ENCODE results near the gene METTL25B. TPM values are rescaled to one million over a fixed set of nuclear protein-coding genes. Genes with fewer than 3 reads are reported as not detected.

The METTL25B gene
- total and polyA plus RNA-seq, 4 donors, result 20.7 to 46.2 (median 28.9) TPM

GRCh38 chr1:156728599-156729462, 562 bp downstream of the METTL25B start, which contains the start of gene ISG20L2:
ISG20L2 (minus strand) TSS chr1:156728766; CDS start chr1:156727652, 1,114 bp downstream.
- Histone ChIP-seq H3K36me3 (ENCODE audit: control insufficient read depth in 1 of 2, insufficient read depth in 2 of 2, low read length in 1 of 2) (peaks cover 0 to 2% of the 10 kb centered on the region in 2 donors), H3K27me3 (ENCODE audit: control insufficient read depth in 1 of 2, insufficient read depth in 2 of 2, low read length in 1 of 2) (no peaks in the 10 kb centered on the region), H3K4me1 (ENCODE audit: control insufficient read depth in 1 of 2, insufficient read depth in 2 of 2, low read length in 2 of 2) (peaks cover 0 to 2% of the 10 kb centered on the region in 2 donors), H3K4me3 (ENCODE audit: low read length in 2 of 2) (peak within 1 kb of the TSS; percentile 83 to 89), H3K9me3 (ENCODE audit: control insufficient read depth, low read length) (no peaks in the 10 kb centered on the region), H3K27ac (ENCODE audit: low read depth in 1 of 2, low read length in 2 of 2) (peak within 1 kb of the TSS; percentile 16 to 94)
- DNase-seq (peak; percentile 98), ATAC-seq (ENCODE audit: low FRiP score) (peak; percentile 97)
- intact Hi-C loops (cut with DNase I), result loop anchor here in 1 of 2 donors (5.0 kb wide), 2 partner anchors 38 to 163 kb away; partner anchors contain the start of genes PEAR1 and PRCC
- 0 to 1% methylated on average over 55 to 57 of the region's 57 CpGs for WGBS, 2 donors

DNA sequence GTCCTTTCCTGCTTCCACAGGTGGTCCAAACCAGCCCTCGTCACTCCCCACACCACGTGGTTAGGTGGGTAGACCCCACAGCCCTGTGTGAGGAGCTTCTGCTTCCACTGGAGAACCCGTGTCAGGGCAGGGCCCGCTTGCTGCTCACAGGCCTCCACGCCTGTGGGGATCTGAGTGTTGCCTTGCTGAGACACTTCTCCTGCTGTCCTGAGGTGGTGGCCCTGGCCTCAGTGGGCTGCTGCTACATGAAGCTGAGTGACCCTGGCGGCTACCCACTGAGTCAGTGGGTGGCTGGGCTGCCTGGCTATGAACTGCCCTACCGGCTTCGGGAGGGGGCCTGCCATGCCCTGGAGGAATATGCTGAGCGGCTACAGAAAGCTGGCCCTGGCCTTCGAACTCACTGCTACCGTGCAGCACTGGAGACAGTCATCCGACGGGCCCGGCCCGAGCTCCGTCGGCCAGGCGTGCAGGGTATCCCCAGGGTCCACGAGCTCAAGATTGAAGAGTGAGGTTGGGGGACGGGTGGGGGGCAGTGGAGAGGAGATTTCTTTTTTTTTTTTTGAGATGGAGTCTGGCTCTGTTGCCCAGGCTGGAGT, 5.8 kb downstream of the METTL25B start:
- 93 to 94% methylated on average over 20 of the region's 20 CpGs for WGBS, 2 donors
- no peaks in the 10 kb centered on the region for H3K9me3 ChIP-seq (ENCODE audit: control insufficient read depth, low read length)
- no peak for DNase-seq
- no peak for ATAC-seq (ENCODE audit: low FRiP score)
- H3K4me1 ChIP-seq (ENCODE audit: control insufficient read depth in 1 of 2, insufficient read depth in 2 of 2, low read length in 2 of 2), result no peaks in the 10 kb centered on the region
- no peaks in the 10 kb centered on the region for H3K27me3 ChIP-seq (ENCODE audit: control insufficient read depth in 1 of 2, insufficient read depth in 2 of 2, low read length in 1 of 2)
- intact Hi-C loops (cut with DNase I), result no loop called here
- H3K4me3 ChIP-seq (ENCODE audit: low read length in 2 of 2), result no peak overlapping the region
- no peak overlapping the region for H3K27ac ChIP-seq (ENCODE audit: low read depth in 1 of 2, low read length in 2 of 2)
- no peaks in the 10 kb centered on the region for H3K36me3 ChIP-seq (ENCODE audit: control insufficient read depth in 1 of 2, insufficient read depth in 2 of 2, low read length in 1 of 2)

GRCh38 chr1:156738407-156738806, 10.1 kb downstream of the METTL25B start:
- DNase-seq (no peak), ATAC-seq (ENCODE audit: low FRiP score) (no peak)
- WGBS, 2 donors, result 87 to 92% methylated on average over 10 of the region's 10 CpGs
- Histone ChIP-seq H3K9me3 (ENCODE audit: control insufficient read depth, low read length) (no peaks in the 10 kb centered on the region), H3K36me3 (ENCODE audit: control insufficient read depth in 1 of 2, insufficient read depth in 2 of 2, low read length in 1 of 2) (peaks cover 0 to 4% of the 10 kb centered on the region in 2 donors), H3K27ac (ENCODE audit: low read depth in 1 of 2, low read length in 2 of 2) (no peak overlapping the region), H3K27me3 (ENCODE audit: control insufficient read depth in 1 of 2, insufficient read depth in 2 of 2, low read length in 1 of 2) (no peaks in the 10 kb centered on the region), H3K4me3 (ENCODE audit: low read length in 2 of 2) (no peak overlapping the region), H3K4me1 (ENCODE audit: control insufficient read depth in 1 of 2, insufficient read depth in 2 of 2, low read length in 2 of 2) (no peaks in the 10 kb centered on the region)
- intact Hi-C loops (cut with DNase I), result no loop called here

DNA sequence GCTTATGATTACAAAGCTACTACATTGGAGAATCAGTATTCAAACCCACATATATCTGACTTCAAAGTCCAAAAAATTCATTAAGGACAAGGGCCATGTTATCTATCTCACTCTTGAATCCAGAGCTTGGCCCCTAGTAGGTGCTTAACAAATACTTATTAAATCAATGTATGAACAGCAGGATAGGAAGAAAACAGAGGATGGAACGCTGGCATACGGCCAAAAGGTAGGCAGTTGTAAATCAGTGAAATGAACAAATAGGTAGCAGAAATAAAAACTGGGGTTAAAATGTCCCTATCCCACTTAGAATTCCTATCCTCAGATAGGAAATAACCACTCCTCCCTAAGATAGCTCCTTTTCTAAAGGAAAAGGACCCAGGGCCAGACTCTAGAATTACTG, 10.6 kb downstream of the METTL25B start:
- Histone ChIP-seq H3K27me3 (ENCODE audit: control insufficient read depth in 1 of 2, insufficient read depth in 2 of 2, low read length in 1 of 2) (no peaks in the 10 kb centered on the region), H3K4me3 (ENCODE audit: low read length in 2 of 2) (no peak overlapping the region), H3K36me3 (ENCODE audit: control insufficient read depth in 1 of 2, insufficient read depth in 2 of 2, low read length in 1 of 2) (peaks cover 2 to 7% of the 10 kb centered on the region in 2 donors), H3K4me1 (ENCODE audit: control insufficient read depth in 1 of 2, insufficient read depth in 2 of 2, low read length in 2 of 2) (no peaks in the 10 kb centered on the region), H3K9me3 (ENCODE audit: control insufficient read depth, low read length) (no peaks in the 10 kb centered on the region), H3K27ac (ENCODE audit: low read depth in 1 of 2, low read length in 2 of 2) (no peak overlapping the region)
- ATAC-seq (ENCODE audit: low FRiP score) (no peak), DNase-seq (no peak)
- intact Hi-C loops (cut with DNase I), result no loop called here
- 73 to 75% methylated on average over 2 of the region's 2 CpGs for WGBS, 2 donors

GRCh38 chr1:156740237-156740740, 12.0 kb downstream of the METTL25B start:
- Histone ChIP-seq H3K4me3 (ENCODE audit: low read length in 2 of 2) (peak overlapping the region; percentile 22 to 44), H3K36me3 (ENCODE audit: control insufficient read depth in 1 of 2, insufficient read depth in 2 of 2, low read length in 1 of 2) (peaks cover 2 to 9% of the 10 kb centered on the region in 2 donors), H3K27ac (ENCODE audit: low read depth in 1 of 2, low read length in 2 of 2) (peak overlapping the region in 1 of 2 donors; percentile 29), H3K9me3 (ENCODE audit: control insufficient read depth, low read length) (no peaks in the 10 kb centered on the region), H3K27me3 (ENCODE audit: control insufficient read depth in 1 of 2, insufficient read depth in 2 of 2, low read length in 1 of 2) (no peaks in the 10 kb centered on the region), H3K4me1 (ENCODE audit: control insufficient read depth in 1 of 2, insufficient read depth in 2 of 2, low read length in 2 of 2) (no peaks in the 10 kb centered on the region)
- 20 to 21% methylated on average over 7 of the region's 7 CpGs for WGBS, 2 donors
- intact Hi-C loops (cut with DNase I), result no loop called here
- no peak for DNase-seq
- peak; percentile 2 for ATAC-seq (ENCODE audit: low FRiP score)

GRCh38 chr1:156740741-156741480, 12.6 kb downstream of the METTL25B start, which contains the start of gene MRPL24:
MRPL24 (minus strand) TSS chr1:156741088; CDS start chr1:156738704, 2,384 bp downstream.
- 0% methylated on average over 38 of the region's 38 CpGs for WGBS, 2 donors

DNA sequence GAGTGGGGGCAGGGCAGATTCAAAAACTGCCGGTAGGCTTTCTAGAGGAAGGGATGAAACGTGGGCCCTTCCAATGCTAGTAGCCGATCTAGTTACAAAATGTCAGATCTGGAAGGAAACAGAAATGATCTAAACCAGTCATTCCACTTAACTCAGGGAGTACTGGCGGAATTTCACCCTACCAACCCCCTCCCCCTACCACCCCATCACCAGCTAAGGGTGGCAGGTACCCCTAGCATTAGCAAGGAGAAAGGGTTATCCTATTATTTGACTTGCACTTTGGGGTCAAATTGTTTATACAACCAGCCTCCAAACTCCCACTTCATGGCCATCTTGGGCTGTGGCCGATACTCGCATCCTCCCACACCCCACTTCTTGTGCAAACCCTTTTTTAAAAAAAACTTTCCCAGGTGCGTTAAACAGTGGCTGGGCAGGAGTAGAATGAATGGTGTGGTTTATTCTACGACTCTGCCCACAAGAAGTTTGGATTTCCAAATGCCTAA, 13.3 kb downstream of the METTL25B start:
- no peak for ATAC-seq (ENCODE audit: low FRiP score)
- Histone ChIP-seq H3K27ac (ENCODE audit: low read depth in 1 of 2, low read length in 2 of 2) (peak overlapping the region; percentile 38 to 90), H3K9me3 (ENCODE audit: control insufficient read depth, low read length) (no peaks in the 10 kb centered on the region), H3K4me1 (ENCODE audit: control insufficient read depth in 1 of 2, insufficient read depth in 2 of 2, low read length in 2 of 2) (no peaks in the 10 kb centered on the region), H3K27me3 (ENCODE audit: control insufficient read depth in 1 of 2, insufficient read depth in 2 of 2, low read length in 1 of 2) (no peaks in the 10 kb centered on the region), H3K36me3 (ENCODE audit: control insufficient read depth in 1 of 2, insufficient read depth in 2 of 2, low read length in 1 of 2) (peaks cover 2 to 9% of the 10 kb centered on the region in 2 donors), H3K4me3 (ENCODE audit: low read length in 2 of 2) (no peak overlapping the region)
- intact Hi-C loops (cut with DNase I), result loop anchor here in 1 of 2 donors (1.0 kb wide), 1 partner anchor 26 kb away; the partner anchor contains the start of gene PRCC
- WGBS, 2 donors, result 55 to 58% methylated on average over 8 of the region's 8 CpGs
- peak in 1 of 2 donors; percentile 21 for DNase-seq

More at GRCh38 chr1:156740741-156741480, 12.6 kb downstream of the METTL25B start, which contains the start of gene MRPL24:
- Histone ChIP-seq H3K27me3 (ENCODE audit: control insufficient read depth in 1 of 2, insufficient read depth in 2 of 2, low read length in 1 of 2) (no peaks in the 10 kb centered on the region), H3K36me3 (ENCODE audit: control insufficient read depth in 1 of 2, insufficient read depth in 2 of 2, low read length in 1 of 2) (peaks cover 2 to 9% of the 10 kb centered on the region in 2 donors), H3K9me3 (ENCODE audit: control insufficient read depth, low read length) (no peaks in the 10 kb centered on the region), H3K4me3 (ENCODE audit: low read length in 2 of 2) (peak within 1 kb of the TSS; percentile 22 to 44), H3K4me1 (ENCODE audit: control insufficient read depth in 1 of 2, insufficient read depth in 2 of 2, low read length in 2 of 2) (no peaks in the 10 kb centered on the region), H3K27ac (ENCODE audit: low read depth in 1 of 2, low read length in 2 of 2) (peak within 1 kb of the TSS; percentile 38 to 90)
- intact Hi-C loops (cut with DNase I), result loop anchor here in 1 of 2 donors (1.0 kb wide), 1 partner anchor 26 kb away; the partner anchor contains the start of gene PRCC
- DNase-seq, result peak; percentile 98
- peak; percentile 95 for ATAC-seq (ENCODE audit: low FRiP score)

GRCh38 chr1:156742017-156742416, 13.7 kb downstream of the METTL25B start:
- ATAC-seq (ENCODE audit: low FRiP score) (no peak), DNase-seq (no peak)
- 53 to 63% methylated on average over 3 of the region's 3 CpGs for WGBS, 2 donors
- H3K4me3 ChIP-seq (ENCODE audit: low read length in 2 of 2), result no peak overlapping the region
- H3K27me3 ChIP-seq (ENCODE audit: control insufficient read depth in 1 of 2, insufficient read depth in 2 of 2, low read length in 1 of 2), result no peaks in the 10 kb centered on the region
- H3K9me3 ChIP-seq (ENCODE audit: control insufficient read depth, low read length), result no peaks in the 10 kb centered on the region
- intact Hi-C loops (cut with DNase I), result no loop called here
- no peaks in the 10 kb centered on the region for H3K4me1 ChIP-seq (ENCODE audit: control insufficient read depth in 1 of 2, insufficient read depth in 2 of 2, low read length in 2 of 2)
- no peak overlapping the region for H3K27ac ChIP-seq (ENCODE audit: low read depth in 1 of 2, low read length in 2 of 2)
- H3K36me3 ChIP-seq (ENCODE audit: control insufficient read depth in 1 of 2, insufficient read depth in 2 of 2, low read length in 1 of 2), result peaks cover 2 to 9% of the 10 kb centered on the region in 2 donors

Data from aorta (tissue), 5 donors.